Measurements from ENCODE around the gene PCDHA9.

DNA sequence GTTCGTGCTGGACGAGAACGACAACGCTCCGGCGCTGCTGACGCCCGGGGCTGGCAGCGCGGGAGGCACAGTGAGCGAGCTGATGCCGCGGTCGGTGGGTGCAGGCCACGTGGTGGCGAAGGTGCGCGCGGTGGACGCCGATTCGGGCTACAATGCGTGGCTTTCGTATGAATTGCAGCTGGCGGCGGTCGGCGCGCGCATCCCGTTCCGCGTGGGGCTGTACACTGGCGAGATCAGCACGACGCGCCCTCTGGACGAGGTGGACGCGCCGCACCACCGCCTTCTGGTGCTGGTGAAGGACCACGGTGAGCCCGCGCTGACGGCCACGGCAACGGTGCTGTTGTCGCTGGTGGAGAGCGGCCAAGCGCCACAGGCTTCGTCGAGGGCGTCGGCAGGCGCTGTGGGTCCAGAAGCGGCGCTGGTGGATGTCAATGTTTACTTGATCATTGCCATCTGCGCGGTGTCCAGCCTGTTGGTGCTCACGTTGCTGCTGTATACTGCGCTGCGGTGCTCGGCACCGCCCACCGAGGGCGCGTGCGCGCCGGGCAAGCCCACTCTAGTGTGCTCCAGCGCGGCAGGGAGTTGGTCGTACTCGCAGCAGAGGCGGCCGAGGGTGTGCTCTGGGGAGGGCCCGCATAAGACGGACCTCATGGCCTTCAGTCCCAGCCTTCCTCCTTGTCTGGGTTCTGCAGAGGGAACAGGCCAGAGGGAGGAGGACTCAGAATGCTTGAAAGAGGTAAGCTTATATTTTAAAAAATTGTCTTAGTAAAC, 35.9 kb downstream of the PCDHA9 start:
- TF ChIP-seq EP300 (IDR thresholded peaks at IDR 0.05; ENCODE audit: borderline replicate concordance in 1 of 2, control insufficient read depth in 1 of 2, low read depth in 2 of 2, low read length in 2 of 2) (no peak), RELB (IDR thresholded peaks at IDR 0.05; ENCODE audit: low read depth) (no peak)
- TF ChIP-seq, protein P1, sequence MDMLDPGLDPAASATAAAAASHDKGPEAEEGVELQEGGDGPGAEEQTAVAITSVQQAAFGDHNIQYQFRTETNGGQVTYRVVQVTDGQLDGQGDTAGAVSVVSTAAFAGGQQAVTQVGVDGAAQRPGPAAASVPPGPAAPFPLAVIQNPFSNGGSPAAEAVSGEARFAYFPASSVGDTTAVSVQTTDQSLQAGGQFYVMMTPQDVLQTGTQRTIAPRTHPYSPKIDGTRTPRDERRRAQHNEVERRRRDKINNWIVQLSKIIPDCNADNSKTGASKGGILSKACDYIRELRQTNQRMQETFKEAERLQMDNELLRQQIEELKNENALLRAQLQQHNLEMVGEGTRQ (IDR thresholded peaks at IDR 0.05; ENCODE audit: borderline replicate concordance, low read depth, low read length): no peak

Data from GM12878 (cell line).